Esophagus muscularis mucosa (tissue), 4 donors: Measurements from ENCODE around the gene C2CD2L. TPM values are rescaled to one million over a fixed set of nuclear protein-coding genes. Genes with fewer than 3 reads are reported as not detected.

ENCODE experiments used
- DNase-seq: peaks from one replicate; pipeline ENCODE4 v3.0.0-alpha.2; 2017; ENCODE audit errors: extremely low spot score
- H3K27ac ChIP-seq, 4 donors: fragments of 200-600 bp; sonication (generic); replicated peaks in 1 of 4; 1 replicate in 3 of 4; 2 replicates in 1 of 4; pipeline ENCODE4 v1.5.1; 2016 to 2019; ENCODE audit warnings: mild to moderate bottlenecking in 1 of 4
- H3K27me3 ChIP-seq, 4 donors: fragments of 200-600 bp; sonication (generic); one replicate each; pipeline versions ENCODE4 v1.5.1 to v1.6.0; 2016 to 2019
- H3K36me3 ChIP-seq, 4 donors: fragments of 200-600 bp; sonication (generic); one replicate each; pipeline ENCODE4 v1.5.1; 2016 to 2019
- H3K4me1 ChIP-seq, 4 donors: fragments of 200-600 bp; sonication (generic); one replicate each; pipeline ENCODE4 v1.5.1; 2016 to 2019
- H3K4me3 ChIP-seq, 4 donors: fragments of 200-600 bp; sonication (generic); 1 replicate in 2 of 4; 2 replicates in 2 of 4; pipeline ENCODE4 v1.5.1; 2016 to 2019; ENCODE audit warnings: mild to moderate bottlenecking in 4 of 4, moderate library complexity in 1 of 4
- H3K9me3 ChIP-seq, 4 donors: fragments of 200-600 bp; sonication (generic); 1 replicate in 3 of 4; 2 replicates in 1 of 4; pipeline ENCODE4 v1.5.1; 2016 to 2019
- CTCF ChIP-seq, 3 experiments: fragments of 200-600 bp in 2 of 3; fragments of 450-650 bp in 1 of 3; sonication (generic) in 2 of 3; IDR thresholded peaks; one replicate each; pipeline ENCODE4 v1.5.1; 2017 to 2019; ENCODE audit warnings: antibody characterized with exemption in 3 of 3, mild to moderate bottlenecking in 2 of 3, moderate library complexity in 1 of 3
- EP300 ChIP-seq: sonication (generic); formaldehyde crosslinking; IDR thresholded peaks from one replicate; pipeline ENCODE4 v1.6.1; 2017; ENCODE audit warnings: antibody characterized with exemption
- POLR2A ChIP-seq: fragments of 450-650 bp; IDR thresholded peaks from one replicate; pipeline ENCODE4 v1.6.1; 2017; ENCODE audit warnings: antibody characterized with exemption, moderate library complexity, mild to moderate bottlenecking, low read depth
- POLR2AphosphoS5 ChIP-seq, 2 donors: sonication (generic); formaldehyde crosslinking; IDR thresholded peaks; one replicate each; pipeline ENCODE4 v1.6.1; 2017; ENCODE audit warnings: antibody characterized with exemption in 2 of 2
- WGBS: methylation state at CpG from one replicate; pipeline ENCODE4 v1.1.5; 2018; 5-methylcytosine and 5-hydroxymethylcytosine counted together
- intact Hi-C: fragments of 100-400 bp; cut with DNase I; formaldehyde crosslinking; loops from one replicate; pipeline ENCODE4 v1.15.1; 2023
- total RNA-seq, 4 donors: library from RNA; depleted of rRNA; stranded (reverse); fragments of >200 nt; gene quantifications; one replicate each; pipeline versions ENCODE4 v1.1.0 to v1.2.1, GENCODE V29; 2016

The C2CD2L gene
- total RNA-seq, 4 donors from 2014 or later, result 7.5 to 15.2 (median 9.4) TPM

- H3K27ac ChIP-seq, result peak within 1 kb of the TSS; percentile 82 to 90 (median 86)
- no peaks in the 10 kb centered on the region for H3K9me3 ChIP-seq
- H3K4me1 ChIP-seq, result peaks cover 23 to 48% (median 43%) of the 10 kb centered on the region in 4 donors
- TF ChIP-seq POLR2AphosphoS5 (IDR thresholded peaks at IDR 0.05), result peak; percentile 92 to 96
- TF ChIP-seq POLR2A, result peak; percentile 21
- peak; percentile 40 for TF ChIP-seq EP300
- TF ChIP-seq CTCF (IDR thresholded peaks at IDR 0.05), result peak in 1 of 3 experiments; percentile 21
- WGBS, result 1% methylated on average over 19 of the region's 49 CpGs
- peak within 1 kb of the TSS; percentile 67 to 95 (median 78) for H3K4me3 ChIP-seq
- intact Hi-C loops, result no loop called here
- DNase-seq, result peak; percentile 99
- H3K27me3 ChIP-seq, result no peaks in the 10 kb centered on the region
- H3K36me3 ChIP-seq, result peaks cover 25 to 36% (median 28%) of the 10 kb centered on the region in 4 donors
Measured at GRCh38 chr11:119067371-119068222, 39.5 kb upstream of the C2CD2L start, which contains the start of gene VPS11. Gene VPS11 (plus strand): TSS chr11:119067818. CDS start chr11:119067824, 6 bp downstream.

DNA sequence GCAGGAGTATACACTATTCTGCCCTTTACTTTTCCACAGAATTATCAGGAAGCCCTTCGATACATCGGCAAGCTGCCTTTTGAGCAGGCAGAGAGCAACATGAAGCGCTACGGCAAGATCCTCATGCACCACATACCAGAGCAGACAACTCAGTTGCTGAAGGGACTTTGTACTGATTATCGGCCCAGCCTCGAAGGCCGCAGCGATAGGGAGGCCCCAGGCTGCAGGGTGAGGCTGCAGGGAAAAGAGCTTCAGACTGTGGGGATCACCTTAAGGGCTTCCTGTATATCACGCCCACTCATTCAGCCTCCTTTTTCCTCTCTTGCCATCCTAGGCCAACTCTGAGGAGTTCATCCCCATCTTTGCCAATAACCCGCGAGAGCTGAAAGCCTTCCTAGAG is 29.3 kb upstream of the C2CD2L start:
- H3K27ac ChIP-seq, result no peak overlapping the region
- TF ChIP-seq POLR2AphosphoS5 (IDR thresholded peaks at IDR 0.05), result no peak
- TF ChIP-seq CTCF (IDR thresholded peaks at IDR 0.05), result no peak
- no peak for TF ChIP-seq POLR2A
- TF ChIP-seq EP300, result no peak
- H3K4me3 ChIP-seq, result no peak overlapping the region
- DNase-seq, result no peak
- H3K36me3 ChIP-seq, result peaks cover 82 to 100% (median 99%) of the 10 kb centered on the region in 4 donors
- H3K9me3 ChIP-seq, result no peaks in the 10 kb centered on the region
- H3K27me3 ChIP-seq, result no peaks in the 10 kb centered on the region
- 95% methylated on average over 11 of the region's 11 CpGs for whole genome bisulfite sequencing
- peaks cover 0 to 3% (median 0%) of the 10 kb centered on the region in 4 donors for H3K4me1 ChIP-seq
- intact Hi-C loops, result no loop called here

DNA sequence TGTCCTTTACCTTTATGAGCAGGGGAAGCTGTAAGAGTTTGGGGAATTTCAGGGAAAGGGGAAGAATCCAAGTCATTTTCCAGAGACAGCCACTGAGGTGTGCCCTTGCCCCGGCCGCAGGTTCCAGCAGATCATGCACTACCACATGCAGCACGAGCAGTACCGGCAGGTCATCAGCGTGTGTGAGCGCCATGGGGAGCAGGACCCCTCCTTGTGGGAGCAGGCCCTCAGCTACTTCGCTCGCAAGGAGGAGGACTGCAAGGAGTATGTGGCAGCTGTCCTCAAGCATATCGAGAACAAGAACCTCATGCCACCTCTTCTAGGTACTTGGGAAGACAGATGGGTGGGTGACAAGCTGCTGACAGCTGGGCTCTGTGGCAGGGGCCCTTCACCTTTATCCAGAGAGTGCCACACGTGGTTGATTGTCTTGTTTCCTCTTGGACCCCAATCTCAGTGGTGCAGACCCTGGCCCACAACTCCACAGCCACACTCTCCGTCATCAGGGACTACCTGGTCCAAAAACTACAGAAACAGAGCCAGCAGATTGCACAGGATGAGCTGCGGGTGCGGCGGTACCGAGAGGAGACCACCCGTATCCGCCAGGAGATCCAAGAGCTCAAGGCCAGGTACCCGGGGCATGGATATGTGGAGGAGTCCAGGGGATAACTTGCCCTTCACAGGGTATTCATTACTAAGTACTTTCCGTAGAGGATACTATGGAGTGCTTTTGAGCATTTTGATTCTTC is 28.3 kb upstream of the C2CD2L start:
- no peaks in the 10 kb centered on the region for H3K27me3 ChIP-seq
- peaks cover 0 to 3% (median 0%) of the 10 kb centered on the region in 4 donors for H3K4me1 ChIP-seq
- 91% methylated on average over 17 of the region's 19 CpGs for WGBS
- no peak overlapping the region for H3K4me3 ChIP-seq
- intact Hi-C loops, result no loop called here
- no peak overlapping the region for H3K27ac ChIP-seq
- peaks cover 72 to 91% (median 89%) of the 10 kb centered on the region in 4 donors for H3K36me3 ChIP-seq
- no peaks in the 10 kb centered on the region for H3K9me3 ChIP-seq
- DNase-seq, result no peak
- TF ChIP-seq POLR2AphosphoS5 (IDR thresholded peaks at IDR 0.05) (no peak), EP300 (no peak), CTCF (IDR thresholded peaks at IDR 0.05) (no peak), POLR2A (no peak)

DNA sequence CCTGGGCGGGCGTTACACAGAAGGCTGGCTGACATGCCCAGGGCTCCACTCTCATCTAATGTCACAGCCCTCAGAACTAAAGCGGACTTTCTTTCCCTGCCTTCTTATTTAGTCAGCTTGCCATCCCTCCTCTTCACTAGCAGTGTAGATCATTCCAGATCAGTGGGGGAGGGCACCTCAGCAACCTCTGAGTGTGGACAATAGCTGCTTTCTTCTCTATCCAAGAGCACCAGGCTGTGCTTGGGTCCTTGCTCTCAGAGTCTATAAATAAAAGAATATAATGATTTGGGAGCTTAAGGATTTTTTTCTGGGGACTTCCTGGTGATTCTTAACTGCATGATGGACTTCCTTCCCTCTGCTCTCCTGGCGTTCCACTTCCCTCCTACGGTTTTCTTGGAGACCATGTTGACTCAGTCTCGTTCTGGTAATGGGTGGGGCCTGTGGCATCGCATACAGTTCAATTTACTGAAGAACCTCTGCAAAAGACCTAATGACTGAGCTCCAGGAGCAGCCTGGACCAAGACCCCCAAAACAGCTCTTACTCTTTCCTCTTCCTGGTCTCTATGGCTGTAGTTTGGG is 25.4 kb upstream of the C2CD2L start:
- Histone ChIP-seq H3K27ac (no peak overlapping the region), H3K9me3 (no peaks in the 10 kb centered on the region), H3K4me1 (peaks cover 15 to 21% (median 17%) of the 10 kb centered on the region in 4 donors), H3K27me3 (no peaks in the 10 kb centered on the region), H3K4me3 (no peak overlapping the region), H3K36me3 (peaks cover 44 to 61% (median 60%) of the 10 kb centered on the region in 4 donors)
- TF ChIP-seq EP300 (no peak), POLR2AphosphoS5 (IDR thresholded peaks at IDR 0.05) (no peak), CTCF (IDR thresholded peaks at IDR 0.05) (no peak), POLR2A (no peak)
- WGBS, result 63% methylated on average over 7 of the region's 7 CpGs
- intact Hi-C loops, result no loop called here
- no peak for DNase-seq
